H9 (cell line): ENCODE data around the gene NACC2. TPM values are rescaled to one million over a fixed set of nuclear protein-coding genes. Genes with fewer than 3 reads are reported as not detected.

Source experiments
- DNase-seq: peaks from one replicate; pipeline ENCODE4 v3.0.0-alpha.2; 2017
- H2AFZ ChIP-seq: one replicate; pipeline ENCODE4 v1.6.1; 2013; ENCODE audit warnings: mild to moderate bottlenecking, low read length, control low read depth, moderate library complexity
- H2AK5ac ChIP-seq: 2 replicates; pipeline ENCODE4 v1.6.1; 2013; ENCODE audit warnings: low read length, control low read depth, mixed read lengths; ENCODE audit not compliant: insufficient read length
- H2BK120ac ChIP-seq: one replicate; pipeline ENCODE4 v1.6.1; 2013; ENCODE audit warnings: low read depth, mild to moderate bottlenecking, low read length, control low read depth, inconsistent platforms; ENCODE audit not compliant: poor library complexity, severe bottlenecking
- H2BK12ac ChIP-seq: 2 replicates; pipeline ENCODE4 v1.6.1; 2013; ENCODE audit warnings: low read length, control low read depth, mixed read lengths, low read depth; ENCODE audit not compliant: insufficient read length
- H2BK15ac ChIP-seq: 2 replicates; pipeline ENCODE4 v1.6.1; 2013; ENCODE audit warnings: low read depth, low read length, control low read depth
- H2BK20ac ChIP-seq: one replicate; pipeline ENCODE4 v1.6.1; 2013; ENCODE audit warnings: low read depth, mild to moderate bottlenecking, low read length, control low read depth, inconsistent platforms; ENCODE audit not compliant: poor library complexity, severe bottlenecking
- H2BK5ac ChIP-seq: 2 replicates; pipeline ENCODE4 v1.6.1; 2013; ENCODE audit warnings: low read length, control low read depth, mixed read lengths; ENCODE audit not compliant: insufficient read length
- H3K14ac ChIP-seq: 2 replicates; pipeline ENCODE4 v1.6.1; 2013; ENCODE audit warnings: low read length, control low read depth; ENCODE audit not compliant: insufficient read depth
- H3K18ac ChIP-seq: 2 replicates; pipeline ENCODE4 v1.6.1; 2013; ENCODE audit warnings: low read depth, mild to moderate bottlenecking, mixed read lengths, low read length, control low read depth; ENCODE audit not compliant: insufficient read length
- H3K23ac ChIP-seq: 2 replicates; pipeline ENCODE4 v1.6.1; 2013; ENCODE audit warnings: low read length, control low read depth, mixed read lengths, low read depth; ENCODE audit not compliant: insufficient read length
- H3K23me2 ChIP-seq: 2 replicates; pipeline ENCODE4 v1.6.1; 2013; ENCODE audit warnings: low read depth, mild to moderate bottlenecking, mixed read lengths, low read length, control low read depth; ENCODE audit not compliant: insufficient read length, poor library complexity, severe bottlenecking
- H3K27ac ChIP-seq: 2 replicates; pipeline ENCODE4 v1.5.1; 2013; ENCODE audit warnings: low read length, control low read depth, mixed read lengths, low read depth; ENCODE audit not compliant: insufficient read length
- H3K27me3 ChIP-seq: 2 replicates; pipeline ENCODE4 v1.6.1; 2013; ENCODE audit warnings: low read length, control low read depth, inconsistent platforms; ENCODE audit not compliant: insufficient read depth
- H3K4ac ChIP-seq: 2 replicates; pipeline ENCODE4 v1.6.1; 2013; ENCODE audit warnings: low read depth, mild to moderate bottlenecking, control low read depth, inconsistent platforms, low read length, moderate library complexity
- H3K4me1 ChIP-seq: 2 replicates; pipeline ENCODE4 v1.6.1; 2013; ENCODE audit warnings: low read length, control low read depth, inconsistent platforms; ENCODE audit not compliant: insufficient read depth
- H3K4me2 ChIP-seq: 2 replicates; pipeline ENCODE4 v1.6.1; 2013; ENCODE audit warnings: low read length, control low read depth, mixed read lengths; ENCODE audit not compliant: insufficient read length, insufficient read depth
- H3K56ac ChIP-seq: 2 replicates; pipeline ENCODE4 v1.6.1; 2013; ENCODE audit warnings: low read depth, mild to moderate bottlenecking, mixed read lengths, low read length, control low read depth; ENCODE audit not compliant: insufficient read length
- H3K79me1 ChIP-seq: 2 replicates; pipeline ENCODE4 v1.6.1; 2013; ENCODE audit warnings: low read depth, mild to moderate bottlenecking, moderate library complexity, low read length, control low read depth, inconsistent platforms; ENCODE audit not compliant: insufficient read depth, poor library complexity, severe bottlenecking
- H3K79me2 ChIP-seq: 2 replicates; pipeline ENCODE4 v1.6.1; 2013; ENCODE audit warnings: low read length, control low read depth, inconsistent platforms; ENCODE audit not compliant: insufficient read depth
- H3K9ac ChIP-seq: 2 replicates; pipeline ENCODE4 v1.6.1; 2013; ENCODE audit warnings: low read length, control low read depth, mixed read lengths; ENCODE audit not compliant: insufficient read length; ENCODE audit errors: extremely low read depth
- H3K9me3 ChIP-seq: one replicate; pipeline ENCODE4 v1.6.1; 2013; ENCODE audit warnings: low read depth, low read length, inconsistent platforms; ENCODE audit not compliant: control insufficient read depth
- H3T11ph ChIP-seq: one replicate; pipeline ENCODE4 v1.6.1; 2013; ENCODE audit warnings: mild to moderate bottlenecking, low read length, control low read depth, inconsistent platforms
- H4K20me1 ChIP-seq: one replicate; pipeline ENCODE4 v1.6.1; 2013; ENCODE audit not compliant: control insufficient read depth, insufficient read length, insufficient read depth
- H4K5ac ChIP-seq: 2 replicates; pipeline ENCODE4 v1.6.1; 2013; ENCODE audit warnings: low read depth, mild to moderate bottlenecking, mixed read lengths, low read length, control low read depth; ENCODE audit not compliant: insufficient read length
- H4K8ac ChIP-seq: replicated peaks from 2 replicates; pipeline ENCODE4 v1.6.1; 2013; ENCODE audit warnings: low read length, control low read depth, mixed read lengths, low read depth; ENCODE audit not compliant: insufficient read length
- H4K91ac ChIP-seq: 2 replicates; pipeline ENCODE4 v1.6.1; 2013; ENCODE audit warnings: low read depth, mild to moderate bottlenecking, moderate library complexity, mixed read lengths, low read length, control low read depth; ENCODE audit not compliant: insufficient read length
- H3K27ac Mint-ChIP-seq, 3 experiments: 2 replicates in 2 of 3; 3 replicates in 1 of 3; pipeline ENCODE4 v1.8.0; 2020 to 2021; ENCODE audit warnings: mixed read lengths in 3 of 3, mild to moderate bottlenecking in 1 of 3, moderate library complexity in 1 of 3
- H3K27me3 Mint-ChIP-seq: 2 replicates; pipeline ENCODE4 v1.8.0; 2021; ENCODE audit warnings: low read depth, mild to moderate bottlenecking, moderate library complexity, mixed read lengths
- H3K36me3 Mint-ChIP-seq, 3 experiments: 2 replicates in 2 of 3; 3 replicates in 1 of 3; pipeline ENCODE4 v1.8.0; 2020 to 2021; ENCODE audit warnings: low read depth in 3 of 3, mixed read lengths in 3 of 3; ENCODE audit not compliant: insufficient read depth in 1 of 3
- H3K4me1 Mint-ChIP-seq, 2 experiments: 2 replicates each; pipeline ENCODE4 v1.8.0; 2020; ENCODE audit warnings: mixed read lengths in 2 of 2
- H3K4me3 Mint-ChIP-seq, 2 experiments: 2 replicates in 1 of 2; 3 replicates in 1 of 2; pipeline ENCODE4 v1.8.0; 2020 to 2021; ENCODE audit warnings: mild to moderate bottlenecking in 2 of 2, mixed read lengths in 2 of 2, moderate library complexity in 1 of 2
- H3K9me3 Mint-ChIP-seq, 2 experiments: 2 replicates in 1 of 2; 3 replicates in 1 of 2; pipeline ENCODE4 v1.8.0; 2020; ENCODE audit warnings: mild to moderate bottlenecking in 2 of 2, mixed read lengths in 2 of 2, moderate library complexity in 1 of 2
- WGBS: extraction: QIAGEN DNeasy Blood & Tissue Kit; methylation state at CpG from one replicate; pipeline ENCODE4 v1.1.7; 2013; ENCODE audit warnings: missing lambda C conversion rate, low lambda C conversion rate, mixed read lengths; ENCODE audit not compliant: insufficient read length; ENCODE audit errors: extremely low coverage; 5-methylcytosine and 5-hydroxymethylcytosine counted together
- total RNA-seq: library from RNA; stranded (reverse); gene quantifications from 2 replicates; pipeline ENCODE4 v1.2.1, GENCODE V29; 2021
- TF ChIP-seq, protein P1 (sequence below): fragments of 200-600 bp; sonication (generic); conservative IDR thresholded peaks from 3 replicates; pipeline ENCODE4 v1.8.0; 2021; ENCODE audit warnings: antibody characterized with exemption, mild to moderate bottlenecking

The NACC2 gene
- total RNA-seq, 1 experiment from 2014 or later, result 11.5 TPM

DNA sequence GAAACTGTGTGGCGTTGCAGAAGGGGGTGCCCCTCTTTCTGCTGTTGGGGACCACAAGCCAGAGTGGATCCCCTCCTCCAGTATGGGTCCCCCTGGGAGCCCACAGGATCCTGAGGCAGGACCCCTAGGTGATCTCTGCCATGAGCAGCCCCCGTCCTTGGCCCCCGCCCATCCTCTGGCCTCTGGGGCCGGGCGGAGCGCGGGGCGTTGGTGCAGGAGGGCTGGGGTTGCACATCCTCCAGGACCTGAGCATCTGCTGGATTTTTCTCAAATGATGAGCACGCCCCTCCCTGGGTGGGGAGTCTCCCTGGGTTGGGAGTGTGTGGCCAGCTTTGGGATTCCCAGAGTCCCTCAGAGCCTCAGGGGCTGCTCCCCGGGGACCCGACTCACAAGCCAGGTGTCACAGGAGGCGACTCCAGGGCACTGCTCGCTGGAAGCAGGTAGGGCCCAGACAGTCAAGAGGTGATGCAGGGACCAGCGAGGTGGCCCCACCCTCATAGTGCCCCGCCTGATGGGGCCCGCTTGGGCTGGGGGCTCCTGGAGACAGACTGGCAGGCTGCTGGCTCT lies 107.2 kb downstream of the NACC2 start:
- Histone ChIP-seq H3K56ac (no peak overlapping the region), H3K9ac (no peak overlapping the region), H3K4ac (no peak overlapping the region), H2BK5ac (no peak overlapping the region), H3K23me2 (no peaks in the 10 kb centered on the region), H2BK15ac (no peak overlapping the region), H4K91ac (no peak overlapping the region), H4K5ac (no peak overlapping the region), H3T11ph (no peak overlapping the region), H3K79me1 (no peaks in the 10 kb centered on the region), H3K23ac (no peak overlapping the region), H3K27ac (no peak overlapping the region), H3K79me2 (no peaks in the 10 kb centered on the region), H3K18ac (no peak overlapping the region), H2BK20ac (no peak overlapping the region), H3K9me3 (no peaks in the 10 kb centered on the region), H4K8ac (no peak overlapping the region), H2AK5ac (no peak overlapping the region), H2BK120ac (no peak overlapping the region), H3K4me2 (no peak overlapping the region), H3K27me3 (no peaks in the 10 kb centered on the region), H2AFZ (no peak overlapping the region), H2BK12ac (no peak overlapping the region), H3K4me1 (no peaks in the 10 kb centered on the region), H3K14ac (no peak overlapping the region), H4K20me1 (no peaks in the 10 kb centered on the region)
- Mint-ChIP-seq H3K4me1 (peaks cover 11 to 29% of the 10 kb centered on the region in 2 experiments), H3K27me3 (no peaks in the 10 kb centered on the region), H3K27ac (no peak overlapping the region), H3K4me3 (no peak overlapping the region), H3K36me3 (no peaks in the 10 kb centered on the region), H3K9me3 (no peaks in the 10 kb centered on the region)
- no CpG with 5 or more reads among the region's 16 CpGs for WGBS
- DNase-seq, result no peak
- TF ChIP-seq, protein P1, sequence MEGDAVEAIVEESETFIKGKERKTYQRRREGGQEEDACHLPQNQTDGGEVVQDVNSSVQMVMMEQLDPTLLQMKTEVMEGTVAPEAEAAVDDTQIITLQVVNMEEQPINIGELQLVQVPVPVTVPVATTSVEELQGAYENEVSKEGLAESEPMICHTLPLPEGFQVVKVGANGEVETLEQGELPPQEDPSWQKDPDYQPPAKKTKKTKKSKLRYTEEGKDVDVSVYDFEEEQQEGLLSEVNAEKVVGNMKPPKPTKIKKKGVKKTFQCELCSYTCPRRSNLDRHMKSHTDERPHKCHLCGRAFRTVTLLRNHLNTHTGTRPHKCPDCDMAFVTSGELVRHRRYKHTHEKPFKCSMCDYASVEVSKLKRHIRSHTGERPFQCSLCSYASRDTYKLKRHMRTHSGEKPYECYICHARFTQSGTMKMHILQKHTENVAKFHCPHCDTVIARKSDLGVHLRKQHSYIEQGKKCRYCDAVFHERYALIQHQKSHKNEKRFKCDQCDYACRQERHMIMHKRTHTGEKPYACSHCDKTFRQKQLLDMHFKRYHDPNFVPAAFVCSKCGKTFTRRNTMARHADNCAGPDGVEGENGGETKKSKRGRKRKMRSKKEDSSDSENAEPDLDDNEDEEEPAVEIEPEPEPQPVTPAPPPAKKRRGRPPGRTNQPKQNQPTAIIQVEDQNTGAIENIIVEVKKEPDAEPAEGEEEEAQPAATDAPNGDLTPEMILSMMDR, result no peak
